ENCODE measurements around the gene SORBS2.

DNA sequence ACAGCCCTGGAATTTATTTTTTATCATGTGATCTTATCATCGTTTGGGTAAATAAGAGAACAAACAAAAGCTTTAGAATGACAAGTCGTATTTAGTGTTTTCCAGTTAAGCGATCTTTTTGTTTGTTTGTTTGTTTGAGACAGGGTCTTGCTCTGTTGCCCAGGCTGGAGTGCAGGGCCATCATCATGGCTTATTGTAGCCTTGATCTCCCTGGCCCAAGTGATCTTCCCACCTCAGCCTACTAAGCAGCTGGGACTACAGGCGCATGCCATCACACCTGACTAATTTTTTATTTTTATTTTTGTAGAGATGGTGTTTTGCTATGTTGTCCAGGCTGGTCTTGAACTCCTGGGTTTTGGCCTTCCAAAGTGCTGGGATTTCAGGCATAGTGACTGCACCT lies 219.6 kb downstream of the SORBS2 start:
- TF ChIP-seq EP300 (IDR thresholded peaks at IDR 0.05), result no peak
- no peak for TF ChIP-seq POLR2A (IDR thresholded peaks at IDR 0.05)
- TF ChIP-seq, protein P1, sequence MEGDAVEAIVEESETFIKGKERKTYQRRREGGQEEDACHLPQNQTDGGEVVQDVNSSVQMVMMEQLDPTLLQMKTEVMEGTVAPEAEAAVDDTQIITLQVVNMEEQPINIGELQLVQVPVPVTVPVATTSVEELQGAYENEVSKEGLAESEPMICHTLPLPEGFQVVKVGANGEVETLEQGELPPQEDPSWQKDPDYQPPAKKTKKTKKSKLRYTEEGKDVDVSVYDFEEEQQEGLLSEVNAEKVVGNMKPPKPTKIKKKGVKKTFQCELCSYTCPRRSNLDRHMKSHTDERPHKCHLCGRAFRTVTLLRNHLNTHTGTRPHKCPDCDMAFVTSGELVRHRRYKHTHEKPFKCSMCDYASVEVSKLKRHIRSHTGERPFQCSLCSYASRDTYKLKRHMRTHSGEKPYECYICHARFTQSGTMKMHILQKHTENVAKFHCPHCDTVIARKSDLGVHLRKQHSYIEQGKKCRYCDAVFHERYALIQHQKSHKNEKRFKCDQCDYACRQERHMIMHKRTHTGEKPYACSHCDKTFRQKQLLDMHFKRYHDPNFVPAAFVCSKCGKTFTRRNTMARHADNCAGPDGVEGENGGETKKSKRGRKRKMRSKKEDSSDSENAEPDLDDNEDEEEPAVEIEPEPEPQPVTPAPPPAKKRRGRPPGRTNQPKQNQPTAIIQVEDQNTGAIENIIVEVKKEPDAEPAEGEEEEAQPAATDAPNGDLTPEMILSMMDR (IDR thresholded peaks at IDR 0.05), result no peak
- no peak for TF ChIP-seq POLR2AphosphoS5 (IDR thresholded peaks at IDR 0.05)
